ENCODE data around the gene TSPOAP1.

TSPOAP1 gene

GRCh38 chr17:58335779-58336455 lies 7.3 kb upstream of the TSPOAP1 start:
- Histone ChIP-seq H3K9me3 (ENCODE audit: control insufficient read depth, insufficient read depth, low read length) (no peaks in the 10 kb centered on the region), H3K4me2 (ENCODE audit: low read length) (peak overlapping the region; percentile 98), H3K9me2 (replicated peaks; ENCODE audit: control insufficient read depth, low read length) (no peaks in the 10 kb centered on the region), H3K27me3 (ENCODE audit: control insufficient read depth, low read length) (peaks cover 8% of the 10 kb centered on the region), H3K79me2 (ENCODE audit: control insufficient read depth, low read length) (peaks cover 73% of the 10 kb centered on the region), H3K27ac (ENCODE audit: low read depth, low read length) (peak overlapping the region; percentile 100), H4K20me1 (ENCODE audit: control insufficient read depth, insufficient read depth, low read depth, low read length) (peaks cover 9% of the 10 kb centered on the region; the same call in 1 of the 2 replicates), H3K4me3 (ENCODE audit: low read length) (peak overlapping the region; percentile 78), H3K36me3 (ENCODE audit: control insufficient read depth, low read length) (peaks cover 55% of the 10 kb centered on the region), H3F3A (ENCODE audit: control insufficient read depth, insufficient read depth) (peaks cover 78% of the 10 kb centered on the region), H3K4me1 (ENCODE audit: control insufficient read depth, low read length) (peaks cover 79% of the 10 kb centered on the region)
- no peak for TF ChIP-seq EZH2phosphoT487 (IDR thresholded peaks at IDR 0.05; ENCODE audit: borderline replicate concordance, low read length)
- TF ChIP-seq CTCF (IDR thresholded peaks at IDR 0.05; ENCODE audit: low read depth, low read length, poor library complexity, severe bottlenecking) = no peak

GRCh38 chr17:58335061-58335731 lies 6.6 kb upstream of the TSPOAP1 start:
- H3K27ac ChIP-seq (ENCODE audit: low read depth, low read length) = peak overlapping the region; percentile 100
- peaks cover 8% of the 10 kb centered on the region for H3K27me3 ChIP-seq (ENCODE audit: control insufficient read depth, low read length)
- peak overlapping the region; percentile 98 for H3K4me2 ChIP-seq (ENCODE audit: low read length)
- peaks cover 76% of the 10 kb centered on the region for H3K4me1 ChIP-seq (ENCODE audit: control insufficient read depth, low read length)
- no peak for TF ChIP-seq CTCF (IDR thresholded peaks at IDR 0.05; ENCODE audit: low read depth, low read length, poor library complexity, severe bottlenecking)
- H3K9me2 ChIP-seq (replicated peaks; ENCODE audit: control insufficient read depth, low read length) = no peaks in the 10 kb centered on the region
- peak overlapping the region; percentile 78 for H3K4me3 ChIP-seq (ENCODE audit: low read length)
- peaks cover 55% of the 10 kb centered on the region for H3K36me3 ChIP-seq (ENCODE audit: control insufficient read depth, low read length)
- H4K20me1 ChIP-seq (ENCODE audit: control insufficient read depth, insufficient read depth, low read depth, low read length) = peaks cover 9% of the 10 kb centered on the region; the same call in 1 of the 2 replicates
- H3F3A ChIP-seq (ENCODE audit: control insufficient read depth, insufficient read depth) = peaks cover 80% of the 10 kb centered on the region
- H3K9me3 ChIP-seq (ENCODE audit: control insufficient read depth, insufficient read depth, low read length) = no peaks in the 10 kb centered on the region
- H3K79me2 ChIP-seq (ENCODE audit: control insufficient read depth, low read length) = peaks cover 70% of the 10 kb centered on the region

GRCh38 chr17:58334661-58335060 lies 6.1 kb upstream of the TSPOAP1 start:
- Histone ChIP-seq H3K27ac (ENCODE audit: low read depth, low read length) (peak overlapping the region; percentile 100), H3K27me3 (ENCODE audit: control insufficient read depth, low read length) (peaks cover 8% of the 10 kb centered on the region), H3K4me2 (ENCODE audit: low read length) (peak overlapping the region; percentile 98), H3K9me3 (ENCODE audit: control insufficient read depth, insufficient read depth, low read length) (no peaks in the 10 kb centered on the region), H3K36me3 (ENCODE audit: control insufficient read depth, low read length) (peaks cover 51% of the 10 kb centered on the region), H3K79me2 (ENCODE audit: control insufficient read depth, low read length) (peaks cover 65% of the 10 kb centered on the region), H3K4me3 (ENCODE audit: low read length) (peak overlapping the region; percentile 78), H4K20me1 (ENCODE audit: control insufficient read depth, insufficient read depth, low read depth, low read length) (peaks cover 9% of the 10 kb centered on the region; the same call in 1 of the 2 replicates), H3F3A (ENCODE audit: control insufficient read depth, insufficient read depth) (peaks cover 80% of the 10 kb centered on the region), H3K9me2 (replicated peaks; ENCODE audit: control insufficient read depth, low read length) (no peaks in the 10 kb centered on the region), H3K4me1 (ENCODE audit: control insufficient read depth, low read length) (peaks cover 76% of the 10 kb centered on the region)
- TF ChIP-seq EZH2phosphoT487 (IDR thresholded peaks at IDR 0.05; ENCODE audit: borderline replicate concordance, low read length) (no peak), CTCF (IDR thresholded peaks at IDR 0.05; ENCODE audit: low read depth, low read length, poor library complexity, severe bottlenecking) (no peak)
